ENCODE data around the gene HCN4.

Gene HCN4

GRCh38 chr15:73341886-73342600 lies 26.7 kb downstream of the HCN4 start:
- no peaks in the 10 kb centered on the region for H3K36me3 ChIP-seq (ENCODE audit: control insufficient read depth, insufficient read depth, low read length, severe bottlenecking)
- peaks cover 28% of the 10 kb centered on the region for H3K27me3 ChIP-seq (replicated peaks; ENCODE audit: control insufficient read depth, insufficient read depth, low read length)
- H3K4me3 ChIP-seq (ENCODE audit: low read length): no peak overlapping the region
- no peak overlapping the region for H3K9ac ChIP-seq (ENCODE audit: low read length)
- no peaks in the 10 kb centered on the region for H3K4me1 ChIP-seq (ENCODE audit: control insufficient read depth, insufficient read depth, low read length)
- DNase-seq (ENCODE audit: low read depth): no peak
- H3K9me3 ChIP-seq (ENCODE audit: control insufficient read depth, low read length): peaks cover 5% of the 10 kb centered on the region

GRCh38 chr15:73340502-73341192 lies 28.1 kb downstream of the HCN4 start:
- no peaks in the 10 kb centered on the region for H3K4me1 ChIP-seq (ENCODE audit: control insufficient read depth, insufficient read depth, low read length)
- no peaks in the 10 kb centered on the region for H3K36me3 ChIP-seq (ENCODE audit: control insufficient read depth, insufficient read depth, low read length, severe bottlenecking)
- H3K4me3 ChIP-seq (ENCODE audit: low read length): no peak overlapping the region
- peaks cover 21% of the 10 kb centered on the region for H3K27me3 ChIP-seq (replicated peaks; ENCODE audit: control insufficient read depth, insufficient read depth, low read length)
- H3K9ac ChIP-seq (ENCODE audit: low read length): no peak overlapping the region
- no peak for DNase-seq (ENCODE audit: low read depth)
- peaks cover 5% of the 10 kb centered on the region for H3K9me3 ChIP-seq (ENCODE audit: control insufficient read depth, low read length)

- Histone ChIP-seq H3K4me3 (ENCODE audit: low read length) (no peak overlapping the region), H3K9ac (ENCODE audit: low read length) (no peak overlapping the region), H3K4me1 (ENCODE audit: control insufficient read depth, insufficient read depth, low read length) (no peaks in the 10 kb centered on the region), H3K9me3 (ENCODE audit: control insufficient read depth, low read length) (peaks cover 5% of the 10 kb centered on the region), H3K27me3 (replicated peaks; ENCODE audit: control insufficient read depth, insufficient read depth, low read length) (peaks cover 33% of the 10 kb centered on the region), H3K36me3 (ENCODE audit: control insufficient read depth, insufficient read depth, low read length, severe bottlenecking) (no peaks in the 10 kb centered on the region)
- no peak for DNase-seq (ENCODE audit: low read depth)
Measured at GRCh38 chr15:73338606-73339374, 30.0 kb downstream of the HCN4 start.

- Histone ChIP-seq H3K4me1 (ENCODE audit: control insufficient read depth, insufficient read depth, low read length) (no peaks in the 10 kb centered on the region), H3K4me3 (ENCODE audit: low read length) (no peak overlapping the region), H3K27me3 (replicated peaks; ENCODE audit: control insufficient read depth, insufficient read depth, low read length) (peaks cover 33% of the 10 kb centered on the region), H3K9ac (ENCODE audit: low read length) (no peak overlapping the region), H3K9me3 (ENCODE audit: control insufficient read depth, low read length) (peaks cover 3% of the 10 kb centered on the region), H3K36me3 (ENCODE audit: control insufficient read depth, insufficient read depth, low read length, severe bottlenecking) (no peaks in the 10 kb centered on the region)
- DNase-seq (ENCODE audit: low read depth): no peak
Measured at GRCh38 chr15:73338058-73338457, 30.7 kb downstream of the HCN4 start.

- H3K4me1 ChIP-seq (ENCODE audit: control insufficient read depth, insufficient read depth, low read length): no peaks in the 10 kb centered on the region
Measured at GRCh38 chr15:73337187-73337586, 31.6 kb downstream of the HCN4 start.

GRCh38 chr15:73336756-73337155 lies 32.0 kb downstream of the HCN4 start:
- Histone ChIP-seq H3K4me1 (ENCODE audit: control insufficient read depth, insufficient read depth, low read length) (no peaks in the 10 kb centered on the region), H3K4me3 (ENCODE audit: low read length) (no peak overlapping the region), H3K9ac (ENCODE audit: low read length) (no peak overlapping the region), H3K9me3 (ENCODE audit: control insufficient read depth, low read length) (no peaks in the 10 kb centered on the region), H3K36me3 (ENCODE audit: control insufficient read depth, insufficient read depth, low read length, severe bottlenecking) (no peaks in the 10 kb centered on the region), H3K27me3 (replicated peaks; ENCODE audit: control insufficient read depth, insufficient read depth, low read length) (peaks cover 33% of the 10 kb centered on the region)
- DNase-seq (ENCODE audit: low read depth): no peak

More at GRCh38 chr15:73337187-73337586, 31.6 kb downstream of the HCN4 start:
- no peak for DNase-seq (ENCODE audit: low read depth)
- Histone ChIP-seq H3K9ac (ENCODE audit: low read length) (no peak overlapping the region), H3K9me3 (ENCODE audit: control insufficient read depth, low read length) (no peaks in the 10 kb centered on the region), H3K27me3 (replicated peaks; ENCODE audit: control insufficient read depth, insufficient read depth, low read length) (peaks cover 33% of the 10 kb centered on the region), H3K4me3 (ENCODE audit: low read length) (no peak overlapping the region), H3K36me3 (ENCODE audit: control insufficient read depth, insufficient read depth, low read length, severe bottlenecking) (no peaks in the 10 kb centered on the region)

- no peak for DNase-seq (ENCODE audit: low read depth)
- Histone ChIP-seq H3K27me3 (replicated peaks; ENCODE audit: control insufficient read depth, insufficient read depth, low read length) (peaks cover 36% of the 10 kb centered on the region), H3K36me3 (ENCODE audit: control insufficient read depth, insufficient read depth, low read length, severe bottlenecking) (no peaks in the 10 kb centered on the region), H3K4me3 (ENCODE audit: low read length) (no peak overlapping the region), H3K9me3 (ENCODE audit: control insufficient read depth, low read length) (no peaks in the 10 kb centered on the region), H3K4me1 (ENCODE audit: control insufficient read depth, insufficient read depth, low read length) (peaks cover under 1% of the 10 kb centered on the region), H3K9ac (ENCODE audit: low read length) (no peak overlapping the region)
Measured at GRCh38 chr15:73335471-73335870, 33.3 kb downstream of the HCN4 start.

GRCh38 chr15:73335026-73335425 lies 33.7 kb downstream of the HCN4 start:
- Histone ChIP-seq H3K27me3 (replicated peaks; ENCODE audit: control insufficient read depth, insufficient read depth, low read length) (peaks cover 36% of the 10 kb centered on the region), H3K4me3 (ENCODE audit: low read length) (no peak overlapping the region), H3K36me3 (ENCODE audit: control insufficient read depth, insufficient read depth, low read length, severe bottlenecking) (no peaks in the 10 kb centered on the region), H3K4me1 (ENCODE audit: control insufficient read depth, insufficient read depth, low read length) (peaks cover 4% of the 10 kb centered on the region), H3K9ac (ENCODE audit: low read length) (no peak overlapping the region), H3K9me3 (ENCODE audit: control insufficient read depth, low read length) (no peaks in the 10 kb centered on the region)
- DNase-seq (ENCODE audit: low read depth): no peak

- Histone ChIP-seq H3K9ac (ENCODE audit: low read length) (no peak overlapping the region), H3K4me1 (ENCODE audit: control insufficient read depth, insufficient read depth, low read length) (peaks cover 4% of the 10 kb centered on the region), H3K27me3 (replicated peaks; ENCODE audit: control insufficient read depth, insufficient read depth, low read length) (peaks cover 36% of the 10 kb centered on the region), H3K9me3 (ENCODE audit: control insufficient read depth, low read length) (no peaks in the 10 kb centered on the region), H3K4me3 (ENCODE audit: low read length) (no peak overlapping the region), H3K36me3 (ENCODE audit: control insufficient read depth, insufficient read depth, low read length, severe bottlenecking) (no peaks in the 10 kb centered on the region)
- no peak for DNase-seq (ENCODE audit: low read depth)
Measured at GRCh38 chr15:73334086-73334485, 34.7 kb downstream of the HCN4 start.

GRCh38 chr15:73333001-73333400 lies 35.8 kb downstream of the HCN4 start:
- DNase-seq (ENCODE audit: low read depth): no peak
- Histone ChIP-seq H3K9me3 (ENCODE audit: control insufficient read depth, low read length) (no peaks in the 10 kb centered on the region), H3K4me1 (ENCODE audit: control insufficient read depth, insufficient read depth, low read length) (peaks cover 4% of the 10 kb centered on the region), H3K9ac (ENCODE audit: low read length) (no peak overlapping the region), H3K27me3 (replicated peaks; ENCODE audit: control insufficient read depth, insufficient read depth, low read length) (peaks cover 26% of the 10 kb centered on the region), H3K4me3 (ENCODE audit: low read length) (no peak overlapping the region), H3K36me3 (ENCODE audit: control insufficient read depth, insufficient read depth, low read length, severe bottlenecking) (no peaks in the 10 kb centered on the region)
